Measurements from ENCODE around the gene MESD.

- no peak for TF ChIP-seq POLR2A (IDR thresholded peaks at IDR 0.05)
- TF ChIP-seq CTCF (IDR thresholded peaks at IDR 0.05), result no peak
These were observed 47.4 kb downstream of the MESD start for GRCh38 chr15:80942266-80942665.

Measured in Peyer's patch (tissue), 4 donors.